C4-2B (cell line): ENCODE measurements around the gene CLEC2D.

Experiments
- CTCF ChIP-seq: fragments of 450-650 bp; conservative IDR thresholded peaks from 2 replicates; pipeline ENCODE4 v1.5.1; 2017; ENCODE audit warnings: mild to moderate bottlenecking
- ZFX ChIP-seq: fragments of 450-650 bp; IDR thresholded peaks from 2 replicates; pipeline ENCODE4 v1.6.1; 2017

- TF ChIP-seq CTCF (no peak), ZFX (no peak)
Observed at GRCh38 chr12:9626291-9626690, 43.2 kb upstream of the CLEC2D start.
